OCI-LY3 (cell line): Measurements from ENCODE around the gene ZNF436.

Experiments used
- CTCF ChIP-seq: fragments of 200-600, 300-600 bp; sonication (generic); IDR thresholded peaks from 2 replicates; pipeline ENCODE4 v1.5.1; 2014; ENCODE audit warnings: antibody characterized with exemption, low read length, low read depth
- EZH2phosphoT487 ChIP-seq: fragments of 200-600 bp; shearing (Covaris generic); IDR thresholded peaks from 2 replicates; pipeline ENCODE4 v1.6.1; 2018; ENCODE audit warnings: antibody characterized with exemption, mixed run types, low read depth

GRCh38 chr1:23357138-23357908 is 12.3 kb downstream of the ZNF436 start:
- no peak for TF ChIP-seq CTCF
- no peak for TF ChIP-seq EZH2phosphoT487
